ENCODE results near the gene CSF2.

GRCh38 chr5:132055808-132056609, 17.6 kb upstream of the CSF2 start:
- TF ChIP-seq CTCF (IDR thresholded peaks at IDR 0.05; ENCODE audit: low read depth, low read length, poor library complexity, severe bottlenecking) (no peak), EZH2phosphoT487 (IDR thresholded peaks at IDR 0.05; ENCODE audit: borderline replicate concordance, low read length) (no peak)

Data from DOHH2 (cell line).